NCI-H2081 (cell line): ENCODE results near the gene DPH6.
"Not testable (repeated sequence)": the region's sequence is repeated elsewhere in the genome, so short reads cannot be mapped to it uniquely, and the experiment has no call there.

Experiments used
- DNase-seq, 2 experiments: peaks; one replicate each; lab custom pipeline; 2025; lab: John Stamatoyannopoulos, UW

DPH6 gene

GRCh38 chr15:35545824-35546510 is at the start of gene DPH6:
Gene DPH6, minus strand, starts transcription at chr15:35546165. Its CDS starts 24 bp downstream, at chr15:35546141.
- peak; percentile 73 to 85 for DNase-seq

- no peak for DNase-seq
These were observed 49.7 kb upstream of the DPH6 start for GRCh38 chr15:35595656-35596055.

GRCh38 chr15:35591987-35592386 is 46.0 kb upstream of the DPH6 start:
- not testable (repeated sequence) for DNase-seq

GRCh38 chr15:35583863-35584528 is 38.0 kb upstream of the DPH6 start:
- DNase-seq: no peak

- no peak for DNase-seq
These were observed 34.6 kb upstream of the DPH6 start for GRCh38 chr15:35580606-35581005.

GRCh38 chr15:35567392-35567791 is 21.4 kb upstream of the DPH6 start:
- DNase-seq: no peak

- no peak for DNase-seq
These were observed 21.0 kb upstream of the DPH6 start for GRCh38 chr15:35566991-35567390.

- no peak for DNase-seq
These were observed 19.9 kb upstream of the DPH6 start for GRCh38 chr15:35565901-35566300.

- DNase-seq: no peak
These were observed 16.7 kb upstream of the DPH6 start for GRCh38 chr15:35562641-35563040.

- no peak for DNase-seq
These were observed 15.3 kb upstream of the DPH6 start for GRCh38 chr15:35561308-35561707.

GRCh38 chr15:35560870-35561269 is 14.9 kb upstream of the DPH6 start:
- no peak for DNase-seq

- no peak for DNase-seq
These were observed 14.3 kb upstream of the DPH6 start for GRCh38 chr15:35560258-35560657.

- DNase-seq: no peak
These were observed 13.7 kb upstream of the DPH6 start for GRCh38 chr15:35559683-35560082.

GRCh38 chr15:35557544-35557943 is 11.6 kb upstream of the DPH6 start:
- no peak for DNase-seq

GRCh38 chr15:35557012-35557411 is 11.0 kb upstream of the DPH6 start:
- no peak for DNase-seq

- no peak for DNase-seq
These were observed 9.3 kb upstream of the DPH6 start for GRCh38 chr15:35555244-35555643.

GRCh38 chr15:35550957-35551356 is 5.0 kb upstream of the DPH6 start:
- DNase-seq: no peak

GRCh38 chr15:35549567-35549966 is 3.6 kb upstream of the DPH6 start:
- no peak for DNase-seq

GRCh38 chr15:35548435-35548834 is 2.5 kb upstream of the DPH6 start:
- DNase-seq: no peak

GRCh38 chr15:35547775-35548364 is 1.9 kb upstream of the DPH6 start:
- no peak for DNase-seq

GRCh38 chr15:35546511-35547381 is 781 bp upstream of the DPH6 start:
- DNase-seq: no peak

- DNase-seq: peak in 1 of 2 experiments; percentile 62
These were observed 595 bp downstream of the DPH6 start for GRCh38 chr15:35545316-35545823.
